Measurements from ENCODE around the gene DLGAP4. TPM values are rescaled to one million over a fixed set of nuclear protein-coding genes. Genes with fewer than 3 reads are reported as not detected.
A peak's percentile ranks its signal among the peaks of the same experiment; 100 is the strongest.

DLGAP4 gene
- polyA plus RNA-seq, 2 of the 4 experiments (the other 2 are of a cell fraction), result 11.9 to 36.7 TPM

DNA sequence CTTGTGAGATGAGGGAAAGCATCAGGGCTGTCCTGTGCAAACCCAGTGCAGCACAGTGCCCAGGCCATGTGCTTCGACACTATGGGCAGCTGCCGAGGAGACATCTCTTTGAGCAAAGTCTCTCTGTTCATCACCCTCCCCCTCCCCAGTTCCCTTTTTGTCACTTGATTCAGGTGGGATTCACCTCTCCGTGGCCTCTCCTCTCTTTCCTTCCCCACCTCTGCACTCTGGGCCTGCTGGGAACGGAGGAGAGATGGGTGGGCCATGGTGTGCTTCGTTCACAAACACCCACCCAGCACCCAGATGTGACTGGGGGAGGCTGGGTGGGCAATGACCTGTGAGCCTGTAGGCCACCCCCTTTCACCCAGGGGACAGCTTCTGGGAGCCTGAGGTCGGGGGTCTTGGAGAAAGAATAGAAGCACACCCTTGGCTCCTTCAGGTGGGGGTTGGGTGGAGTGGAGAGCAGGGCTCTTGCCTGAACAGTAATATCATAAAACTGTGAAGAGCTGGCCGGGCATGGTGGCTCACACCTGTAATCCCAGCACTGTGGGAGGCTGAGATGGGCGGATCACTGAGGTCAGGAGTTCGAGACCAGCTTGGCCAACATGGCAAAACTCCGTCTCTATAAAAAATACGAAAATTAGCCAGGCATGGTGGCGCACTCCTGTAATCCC, 33.5 kb upstream of the DLGAP4 start (continued):
- no peak for TF ChIP-seq KDM5A (IDR thresholded peaks at IDR 0.05)
- TF ChIP-seq GATA3 (IDR thresholded peaks at IDR 0.05; ENCODE audit: borderline replicate concordance), result no peak

DNA sequence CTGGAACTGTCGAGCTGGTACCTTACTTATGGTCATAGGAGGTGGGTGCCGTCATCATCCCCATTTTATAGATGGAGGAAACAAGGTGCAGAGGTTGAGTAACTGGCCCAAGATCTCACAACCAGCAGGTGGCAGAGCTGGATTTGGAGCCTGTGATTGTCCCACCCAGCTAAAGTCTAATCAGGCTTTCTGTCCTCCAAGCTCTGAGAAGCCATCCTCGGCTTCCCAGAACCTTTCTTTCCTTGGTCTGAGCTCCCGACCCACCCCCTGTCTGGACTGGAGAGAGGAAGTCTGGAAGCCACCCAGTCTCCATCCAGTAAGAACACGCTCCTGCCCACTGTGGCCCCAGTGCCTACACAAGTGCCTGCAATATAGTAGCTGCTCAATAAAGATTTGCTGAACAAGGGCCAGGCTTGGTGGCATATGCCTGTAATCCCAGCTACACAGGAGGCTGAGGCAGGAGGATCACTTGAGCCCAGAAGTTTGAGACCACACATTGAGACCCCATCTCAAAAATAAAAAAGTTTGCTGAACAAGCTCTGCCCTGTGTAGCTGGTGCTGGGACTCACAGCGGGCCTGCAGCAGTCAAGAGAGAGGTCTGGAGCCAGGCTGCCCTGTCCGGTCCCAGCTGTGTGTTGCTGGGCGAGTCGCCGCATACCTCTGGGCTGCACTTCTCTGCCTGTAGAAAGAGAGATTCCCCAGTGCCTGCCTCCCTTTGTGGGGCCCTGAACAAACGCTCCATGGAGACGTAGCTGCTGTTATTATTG, 32.5 kb upstream of the DLGAP4 start:
- POLR2A ChIA-PET, result no interaction called here

DNA sequence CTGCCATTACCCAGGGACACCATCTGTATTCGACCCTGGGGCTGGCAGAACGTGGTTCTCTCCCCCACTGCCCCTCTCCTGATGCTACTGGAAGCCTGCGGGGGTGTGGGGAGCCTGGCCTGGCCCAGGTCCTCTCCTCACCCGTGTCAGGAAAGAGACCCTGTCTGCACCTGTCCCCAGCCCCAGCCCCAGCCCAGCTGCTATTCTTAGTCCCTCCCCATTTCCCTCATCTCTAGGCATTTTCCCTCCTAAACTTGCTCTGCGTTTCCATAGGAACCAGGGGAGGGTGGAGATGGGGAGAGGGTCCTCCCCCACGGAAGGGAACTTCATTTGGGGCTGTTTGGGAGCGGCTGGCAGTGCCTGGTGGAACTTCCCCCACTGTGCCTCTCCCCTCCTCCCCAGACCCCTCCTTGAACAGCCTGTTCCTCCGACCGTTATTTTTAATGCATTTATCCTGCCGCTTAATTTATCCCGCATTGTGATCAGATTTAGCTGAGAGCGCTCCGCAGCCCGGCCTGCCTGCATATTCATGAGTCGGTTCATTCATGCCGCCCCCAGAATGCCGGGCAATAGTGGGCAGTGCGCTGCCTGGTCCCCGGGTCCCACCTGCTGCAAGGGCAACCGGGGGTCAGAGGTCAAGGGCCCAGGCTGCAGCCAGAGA, 31.8 kb upstream of the DLGAP4 start:
- TF ChIP-seq CBX8 (IDR thresholded peaks at IDR 0.05), result no peak
- no peak for TF ChIP-seq PHF8 (IDR thresholded peaks at IDR 0.05; ENCODE audit: borderline replicate concordance, low read depth)
- no peak for TF ChIP-seq POLR2A (IDR thresholded peaks at IDR 0.05; ENCODE audit: low read length)
- TF ChIP-seq, protein P1, sequence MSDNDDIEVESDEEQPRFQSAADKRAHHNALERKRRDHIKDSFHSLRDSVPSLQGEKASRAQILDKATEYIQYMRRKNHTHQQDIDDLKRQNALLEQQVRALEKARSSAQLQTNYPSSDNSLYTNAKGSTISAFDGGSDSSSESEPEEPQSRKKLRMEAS (IDR thresholded peaks at IDR 0.05), result no peak
- TF ChIP-seq TFCP2L1 (CRISPR knock-in tag; IDR thresholded peaks at IDR 0.05), result no peak
- TF ChIP-seq ZNF302 (CRISPR knock-in tag; IDR thresholded peaks at IDR 0.05), result no peak
- TF ChIP-seq RFX5 (IDR thresholded peaks at IDR 0.05), result no peak
- no peak for TF ChIP-seq SREBF2 (IDR thresholded peaks at IDR 0.05)
- no peak for TF ChIP-seq HDAC2 (IDR thresholded peaks at IDR 0.05)
- TF ChIP-seq HOXA7 (CRISPR knock-in tag; IDR thresholded peaks at IDR 0.05), result no peak
- Histone ChIP-seq H3K9me3 (no peaks in the 10 kb centered on the region), H3K4me2 (no peak overlapping the region), H3K27ac (no peak overlapping the region), H3K4me3 (no peak overlapping the region), H3K4me1 (no peaks in the 10 kb centered on the region)
- FAIRE-seq, result no peak
- 71% methylated on average over 17 of the region's 20 CpGs for WGBS (ENCODE audit: missing lambda C conversion rate)
- ATAC-seq, result no peak
- ChIA-PET POLR2A (no interaction called here), CTCF (interaction anchor here (0.9 to 7.7 kb wide), 11 partner anchors 9 to 348 kb away, joined by 3 to 108 read pairs (median 4); no protein-coding TSS in a partner anchor)
- no peak for DNase-seq (ENCODE audit: low read depth in 1 of 2, low spot score in 1 of 2)

More for the DNA sequence above, 32.5 kb upstream of the DLGAP4 start:
- Histone ChIP-seq H3K4me1 (no peaks in the 10 kb centered on the region), H3K4me2 (no peak overlapping the region), H3K27ac (no peak overlapping the region), H3K4me3 (no peak overlapping the region), H3K9me3 (no peaks in the 10 kb centered on the region)
- no peak for TF ChIP-seq CHD4 (IDR thresholded peaks at IDR 0.05; ENCODE audit: borderline replicate concordance)
- TF ChIP-seq FOXS1 (CRISPR knock-in tag; IDR thresholded peaks at IDR 0.05), result no peak
- no peak for TF ChIP-seq BHLHE40 (IDR thresholded peaks at IDR 0.05; ENCODE audit: low read depth, low read length)
- TF ChIP-seq, protein P2, sequence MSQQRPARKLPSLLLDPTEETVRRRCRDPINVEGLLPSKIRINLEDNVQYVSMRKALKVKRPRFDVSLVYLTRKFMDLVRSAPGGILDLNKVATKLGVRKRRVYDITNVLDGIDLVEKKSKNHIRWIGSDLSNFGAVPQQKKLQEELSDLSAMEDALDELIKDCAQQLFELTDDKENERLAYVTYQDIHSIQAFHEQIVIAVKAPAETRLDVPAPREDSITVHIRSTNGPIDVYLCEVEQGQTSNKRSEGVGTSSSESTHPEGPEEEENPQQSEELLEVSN (IDR thresholded peaks at IDR 0.05; ENCODE audit: borderline replicate concordance, low read depth), result no peak
- 0 out of 2 replicates have a peak, but pooled peaks have one; percentile 27 for TF ChIP-seq KDM1A (IDR thresholded peaks at IDR 0.05; ENCODE audit: low read depth)
- no peak for TF ChIP-seq JUN (IDR thresholded peaks at IDR 0.05)
- TF ChIP-seq, protein P3, sequence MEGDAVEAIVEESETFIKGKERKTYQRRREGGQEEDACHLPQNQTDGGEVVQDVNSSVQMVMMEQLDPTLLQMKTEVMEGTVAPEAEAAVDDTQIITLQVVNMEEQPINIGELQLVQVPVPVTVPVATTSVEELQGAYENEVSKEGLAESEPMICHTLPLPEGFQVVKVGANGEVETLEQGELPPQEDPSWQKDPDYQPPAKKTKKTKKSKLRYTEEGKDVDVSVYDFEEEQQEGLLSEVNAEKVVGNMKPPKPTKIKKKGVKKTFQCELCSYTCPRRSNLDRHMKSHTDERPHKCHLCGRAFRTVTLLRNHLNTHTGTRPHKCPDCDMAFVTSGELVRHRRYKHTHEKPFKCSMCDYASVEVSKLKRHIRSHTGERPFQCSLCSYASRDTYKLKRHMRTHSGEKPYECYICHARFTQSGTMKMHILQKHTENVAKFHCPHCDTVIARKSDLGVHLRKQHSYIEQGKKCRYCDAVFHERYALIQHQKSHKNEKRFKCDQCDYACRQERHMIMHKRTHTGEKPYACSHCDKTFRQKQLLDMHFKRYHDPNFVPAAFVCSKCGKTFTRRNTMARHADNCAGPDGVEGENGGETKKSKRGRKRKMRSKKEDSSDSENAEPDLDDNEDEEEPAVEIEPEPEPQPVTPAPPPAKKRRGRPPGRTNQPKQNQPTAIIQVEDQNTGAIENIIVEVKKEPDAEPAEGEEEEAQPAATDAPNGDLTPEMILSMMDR (IDR thresholded peaks at IDR 0.05), result peak; percentile 56
- TF ChIP-seq RCOR1 (IDR thresholded peaks at IDR 0.05; ENCODE audit: low read depth, low read length), result no peak
- TF ChIP-seq CEBPB (IDR thresholded peaks at IDR 0.05), result peak in 1 of 2 experiments; percentile 24; a peak in 1 of 4 replicates
- TF ChIP-seq RAD21 (conservative IDR thresholded peaks at IDR 0.05 in 1 of 2, IDR thresholded peaks at IDR 0.05 in 1 of 2), result peak; percentile 54 to 64
- TF ChIP-seq TP53 (CRISPR knock-in tag; IDR thresholded peaks at IDR 0.05), result no peak
- no peak for TF ChIP-seq MAFK (IDR thresholded peaks at IDR 0.05; ENCODE audit: partially characterized antibody)
- TF ChIP-seq SMC3 (IDR thresholded peaks at IDR 0.05), result peak; percentile 62; the same call in 2 of the 3 replicates
- FAIRE-seq (no peak), ATAC-seq (peak; percentile 41 to 69; a peak in 4 of 6 replicates), DNase-seq (ENCODE audit: low read depth in 1 of 2, low spot score in 1 of 2) (peak; percentile 28 to 58)
- CTCF ChIA-PET, result interaction anchor here (0.6 to 7.7 kb wide), 23 partner anchors 8 to 349 kb away, joined by 3 to 108 read pairs (median 3); no protein-coding TSS in a partner anchor
- WGBS (ENCODE audit: missing lambda C conversion rate), result 55% methylated on average over 12 of the region's 12 CpGs
